Activated T-helper 1 cell treated with Interleukin-2 at 50 U/mL for 16 hours (primary cell): ENCODE measurements around the gene CARD9.

Experiments used
- DNase-seq: peaks from one replicate; pipeline ENCODE4 v3.0.0-alpha.2; 2020; ENCODE audit warnings: low read depth

Gene CARD9

GRCh38 chr9:136347472-136348256 lies 25.8 kb downstream of the CARD9 start:
- DNase-seq: no peak

- DNase-seq: no peak
Measured at GRCh38 chr9:136346927-136347465, 26.5 kb downstream of the CARD9 start.

- DNase-seq: no peak
Measured at GRCh38 chr9:136346157-136346481, 27.4 kb downstream of the CARD9 start.

- DNase-seq: no peak
Measured at GRCh38 chr9:136345281-136346156, 27.9 kb downstream of the CARD9 start.

DNA sequence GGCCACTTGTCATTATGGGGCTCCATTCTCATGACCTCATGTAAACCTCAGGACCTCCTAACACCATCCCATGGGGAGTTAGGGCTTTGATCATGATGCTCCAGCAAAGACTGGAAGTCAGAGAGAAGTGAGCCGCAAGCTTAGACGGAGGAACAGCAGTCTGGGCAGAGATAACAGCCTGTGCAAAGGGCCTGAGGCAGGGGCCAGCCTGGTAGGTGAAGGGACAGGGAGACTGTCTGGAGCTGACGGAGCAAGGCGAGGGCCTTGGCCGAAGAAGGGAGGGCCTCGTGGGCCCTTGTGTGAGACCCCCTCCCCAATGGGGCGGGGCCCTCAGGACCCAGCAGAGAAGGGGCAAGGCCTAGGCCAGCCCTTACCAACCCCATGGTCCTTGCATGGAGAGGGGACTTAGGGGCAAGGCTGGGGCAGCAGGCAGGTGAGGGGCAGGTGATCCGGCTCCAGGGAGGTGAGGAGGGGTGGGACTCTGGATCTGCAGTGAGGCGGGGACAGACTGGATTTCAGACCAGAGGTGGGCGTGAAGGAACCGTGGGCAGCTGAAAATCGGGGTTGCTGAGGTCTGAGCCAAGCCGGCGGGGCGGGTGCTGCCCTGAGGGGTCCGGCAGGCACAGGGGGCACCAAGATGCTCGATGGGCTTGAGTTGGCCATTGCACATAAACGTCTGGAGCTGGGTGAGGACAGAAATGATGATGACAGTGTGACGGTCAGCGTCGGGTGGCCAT lies 28.8 kb downstream of the CARD9 start:
- DNase-seq: no peak

DNA sequence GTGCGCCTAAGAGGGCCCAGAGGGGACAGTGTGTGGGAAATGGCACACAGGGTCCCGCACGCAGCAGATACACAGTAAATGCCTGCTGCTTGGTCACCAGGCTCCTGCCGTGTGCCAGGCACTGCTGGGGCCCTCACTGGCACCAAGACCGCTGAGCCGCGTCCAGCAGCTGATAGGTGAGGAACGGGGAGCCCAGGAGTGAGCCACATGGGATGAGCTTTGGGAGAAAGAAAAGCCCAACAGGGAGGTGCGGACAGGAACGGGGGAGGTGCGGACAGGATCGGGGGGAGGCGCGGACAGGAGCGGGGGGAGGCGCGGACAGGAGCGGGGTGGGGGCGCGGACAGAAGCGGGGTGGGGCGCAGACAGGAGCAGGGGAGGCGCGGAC lies 29.6 kb downstream of the CARD9 start:
- no peak for DNase-seq

- no peak for DNase-seq
Measured at GRCh38 chr9:136343121-136343883, 30.2 kb downstream of the CARD9 start.

- DNase-seq: peak; percentile 23
Measured at GRCh38 chr9:136342181-136343120, 31.0 kb downstream of the CARD9 start.

DNA sequence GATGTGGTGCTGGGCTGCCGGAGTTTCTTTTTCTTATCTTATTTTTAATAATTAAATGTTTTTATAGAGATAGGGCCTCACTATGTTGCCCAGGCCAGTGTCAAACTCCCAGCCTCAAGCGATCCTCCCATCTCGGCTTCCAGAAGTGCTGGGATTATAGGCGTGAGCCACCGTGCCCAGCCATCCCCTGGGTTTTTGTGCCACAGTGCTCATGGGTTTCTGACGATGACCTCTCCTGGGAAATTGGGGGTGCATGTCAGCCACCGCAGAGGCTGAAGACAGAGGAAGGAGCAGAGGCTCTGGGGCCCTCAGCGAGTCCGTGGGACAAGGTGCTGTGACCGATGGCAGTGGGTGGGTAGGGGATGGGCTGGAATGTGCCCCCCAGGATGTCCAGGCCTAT lies 31.7 kb downstream of the CARD9 start:
- DNase-seq: no peak

DNA sequence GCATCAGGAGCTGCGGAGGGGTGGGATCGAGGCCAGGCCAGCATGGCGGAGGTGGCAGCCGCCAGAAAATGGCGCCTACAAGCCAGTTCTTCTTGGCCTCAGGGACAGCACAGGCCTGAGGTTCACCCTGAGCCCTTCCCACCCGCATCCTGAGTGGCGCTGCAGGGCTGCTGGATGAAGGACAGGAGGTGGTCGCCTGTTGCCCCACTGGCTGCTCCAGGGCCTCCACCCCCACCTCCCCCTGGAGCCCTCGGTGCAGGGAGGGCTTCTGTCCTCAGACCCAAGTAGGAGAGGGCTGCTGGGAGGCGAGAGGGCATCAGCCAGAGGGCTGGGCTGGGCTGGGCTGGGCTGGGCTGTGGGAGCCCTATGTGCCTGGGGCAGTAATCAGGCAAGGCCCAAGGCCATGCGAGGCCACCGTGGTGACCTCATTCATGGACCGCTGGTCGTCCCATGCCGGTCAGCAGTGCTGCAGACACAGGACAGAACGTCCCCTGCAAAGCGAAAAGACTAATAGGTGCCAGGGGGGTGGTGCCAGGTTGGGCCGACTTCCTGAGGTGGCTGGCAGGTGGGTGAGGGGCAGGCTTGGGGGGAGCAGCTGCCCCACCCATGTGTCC lies 32.3 kb downstream of the CARD9 start:
- no peak for DNase-seq

DNA sequence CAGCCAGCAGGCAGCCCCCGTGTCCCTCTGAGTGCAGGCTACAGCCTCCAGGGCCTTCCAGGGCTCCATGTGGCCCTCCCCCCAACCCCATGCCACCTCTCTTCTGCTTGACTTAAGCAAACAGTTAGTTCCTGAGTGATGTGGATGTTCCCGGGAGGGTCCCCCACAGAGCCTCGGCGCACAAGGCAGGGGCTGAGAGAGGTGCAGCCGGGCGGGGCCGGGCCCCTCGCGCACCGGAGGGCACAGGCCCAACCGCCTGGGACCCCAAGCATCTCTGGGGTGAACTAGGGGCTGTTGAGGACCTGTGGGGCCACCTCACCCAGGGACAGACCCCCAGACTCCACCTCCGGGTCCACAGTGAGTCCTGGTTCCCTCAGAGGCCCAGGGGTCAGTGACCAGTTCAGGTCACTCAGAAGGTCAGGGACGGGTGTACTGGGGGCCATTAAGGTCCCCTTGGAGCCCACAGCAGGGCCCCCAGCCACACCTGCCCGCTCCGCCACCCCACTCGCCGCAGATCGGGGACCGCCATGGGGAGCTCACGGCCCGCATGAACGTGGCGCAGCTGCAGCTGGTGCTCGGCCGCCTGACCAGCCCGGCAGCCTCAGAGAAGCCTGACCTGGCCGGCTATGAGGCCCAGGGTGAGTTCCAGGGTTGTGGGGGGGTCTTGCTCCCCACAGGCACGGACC lies 33.0 kb downstream of the CARD9 start:
- no peak for DNase-seq

GRCh38 chr9:136339958-136340310 lies 33.5 kb downstream of the CARD9 start:
- no peak for DNase-seq

DNA sequence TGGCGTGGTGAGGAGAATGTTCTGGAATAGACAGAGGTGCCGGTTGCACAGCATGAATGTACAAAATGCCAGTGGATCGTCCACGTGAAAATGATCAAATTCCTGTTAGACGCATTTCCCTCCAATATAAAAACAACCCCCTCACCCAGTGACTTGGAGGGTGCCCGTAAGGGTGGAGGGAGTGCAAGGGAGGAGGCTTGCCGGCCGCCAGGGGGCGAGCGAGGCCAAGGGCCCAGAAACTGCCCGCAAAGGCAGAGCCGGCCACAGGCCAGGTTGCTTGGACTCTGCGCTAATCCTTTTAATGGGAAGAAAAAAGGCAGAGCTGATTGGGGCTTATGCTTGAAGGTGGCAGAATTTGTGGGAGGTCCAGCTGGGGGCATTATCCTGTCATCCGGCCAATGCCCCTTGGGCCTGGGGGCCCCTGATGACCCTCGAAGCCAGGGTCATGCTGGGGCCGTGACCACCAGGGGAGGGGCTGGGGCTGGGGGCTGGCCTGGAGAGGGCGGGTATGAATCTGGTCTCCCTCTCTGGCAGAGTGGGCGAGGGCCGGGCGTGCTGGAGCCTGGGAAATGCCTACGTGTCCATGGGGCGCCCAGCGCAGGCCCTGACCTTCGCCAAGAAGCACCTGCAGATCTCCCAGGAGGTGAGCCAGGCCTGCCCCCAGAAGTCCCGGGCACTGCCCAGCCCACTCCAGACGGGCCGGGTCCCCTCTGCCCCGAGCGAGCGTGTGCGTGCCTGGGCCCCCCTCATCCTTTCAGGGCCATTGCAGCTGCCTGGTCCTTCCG lies 34.1 kb downstream of the CARD9 start:
- no peak for DNase-seq

- DNase-seq: no peak
Measured at GRCh38 chr9:136338511-136338910, 35.0 kb downstream of the CARD9 start.

- no peak for DNase-seq
Measured at GRCh38 chr9:136337416-136338395, 35.8 kb downstream of the CARD9 start.

GRCh38 chr9:136336881-136337280 lies 36.6 kb downstream of the CARD9 start:
- DNase-seq: no peak

DNA sequence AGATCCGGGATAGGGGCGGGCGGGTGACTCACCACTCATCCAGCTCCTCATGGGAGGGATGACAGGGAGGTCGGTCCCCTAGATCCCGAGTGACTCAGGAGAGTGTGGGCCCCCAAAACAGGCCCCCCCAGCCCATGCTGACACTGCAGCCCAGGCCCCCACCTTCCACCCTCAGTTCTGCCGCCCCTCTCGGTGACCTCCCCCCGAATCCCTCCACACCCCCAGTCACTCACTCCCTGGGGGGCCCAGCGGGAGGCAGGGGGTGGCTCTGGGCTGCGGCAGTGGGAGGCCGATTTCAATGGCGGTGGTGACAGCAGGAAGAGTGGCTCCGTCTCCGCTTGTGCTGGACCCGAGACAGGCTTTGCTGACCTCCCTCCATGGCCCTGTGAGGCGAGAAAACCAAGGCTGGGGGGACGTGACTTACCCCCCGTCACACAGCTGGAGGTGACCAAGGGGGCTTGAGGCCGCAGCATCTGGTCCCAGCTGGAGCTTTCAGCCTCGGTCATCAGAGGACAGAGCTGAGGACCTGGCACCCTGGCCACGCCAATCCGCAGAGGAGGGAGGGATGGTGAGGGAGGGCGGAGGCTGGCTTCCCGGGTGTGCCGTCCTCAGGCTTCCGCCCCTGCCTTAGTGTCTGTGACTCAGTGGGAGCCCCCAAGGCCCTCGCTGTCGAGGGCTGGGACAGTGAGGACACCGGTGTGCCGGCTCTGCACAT lies 37.2 kb downstream of the CARD9 start:
- no peak for DNase-seq
